Astrocyte (in vitro differentiated cells and primary cell): ENCODE measurements around the gene MEN1.

Source experiments
- CTCF ChIP-seq: IDR thresholded peaks from 2 replicates; pipeline ENCODE4 v1.5.1; 2011; ENCODE audit warnings: low read depth, mild to moderate bottlenecking, inconsistent platforms, low read length, moderate library complexity; ENCODE audit not compliant: insufficient read depth
- EZH2 ChIP-seq: IDR thresholded peaks from 2 replicates; pipeline ENCODE4 v1.6.1; 2012; ENCODE audit warnings: mild to moderate bottlenecking, low read length, inconsistent platforms; ENCODE audit not compliant: insufficient read depth

DNA sequence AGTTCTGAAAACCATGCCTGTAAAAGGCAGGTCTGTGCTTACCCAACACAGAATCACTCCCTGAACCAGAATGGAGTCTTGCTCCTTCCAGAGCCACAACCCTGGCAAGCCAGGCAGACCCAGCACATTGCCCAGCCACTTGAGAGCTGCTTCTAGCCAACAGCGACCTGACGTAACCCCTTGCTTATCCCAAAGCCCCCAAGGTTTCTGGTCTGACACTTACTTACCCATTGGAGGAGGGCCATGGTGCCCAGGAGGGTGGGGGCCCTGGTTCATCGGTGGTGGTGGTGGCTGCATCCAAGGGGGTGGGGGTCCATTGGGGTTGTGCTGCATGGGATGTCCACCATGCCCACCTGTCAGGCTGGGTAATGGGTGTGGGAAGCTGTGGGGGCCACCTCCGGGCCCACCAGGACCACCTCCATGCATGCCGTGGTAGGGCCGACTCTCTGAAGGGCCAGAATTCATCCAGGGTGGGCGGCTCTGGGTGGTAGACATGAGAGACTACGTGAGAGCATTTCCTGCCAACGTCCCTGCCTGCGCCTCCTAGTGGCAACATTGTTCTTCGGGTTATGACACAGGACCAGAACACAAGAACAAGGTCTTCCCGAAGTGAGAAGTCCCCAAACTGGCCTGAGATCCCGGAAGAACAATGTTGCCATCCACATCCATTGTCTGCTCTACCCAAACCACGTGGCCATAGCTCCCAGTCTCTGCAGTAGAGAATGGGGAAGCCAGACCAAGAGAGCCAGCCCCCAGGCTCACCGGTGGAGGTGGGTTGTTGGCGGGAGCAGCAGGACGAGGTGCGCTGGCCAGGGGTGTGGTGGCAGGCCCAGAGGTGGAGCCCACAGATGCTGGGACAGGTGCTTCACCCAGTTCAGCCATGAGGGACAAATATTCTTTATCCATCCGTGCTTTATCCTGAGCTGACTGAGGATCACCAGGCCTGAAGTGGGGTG, 42.7 kb downstream of the MEN1 start:
- TF ChIP-seq CTCF (peak; percentile 71), EZH2 (no peak)
